ENCODE measurements around the gene SCUBE1.

SCUBE1 gene

DNA sequence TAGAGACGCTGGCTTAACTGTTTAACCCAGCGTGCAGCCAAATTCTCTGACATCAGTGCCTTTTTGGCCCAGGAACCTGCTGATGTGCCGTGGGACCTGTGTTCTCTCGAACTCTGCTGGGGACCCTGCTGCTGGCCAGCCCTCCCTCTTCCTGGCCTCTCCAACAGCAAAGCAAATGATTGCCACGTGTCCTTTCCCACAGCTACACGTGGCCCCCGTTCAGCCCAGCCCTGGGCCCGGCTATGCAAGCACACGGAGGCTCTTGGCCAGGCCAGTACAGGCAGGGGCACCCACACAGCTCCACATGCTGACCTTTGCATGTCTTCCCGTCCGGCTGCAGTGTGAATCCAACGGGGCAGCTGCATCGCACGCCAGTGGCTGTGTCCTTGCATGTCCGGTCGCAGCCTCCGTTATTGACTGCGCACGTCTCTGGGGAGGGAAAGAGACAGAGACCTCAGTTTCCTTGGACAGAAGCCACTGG is 104.6 kb downstream of the SCUBE1 start:
- DNase-seq (ENCODE audit: low read depth), result no peak
- H3K4me3 ChIP-seq (ENCODE audit: low read depth, low read length), result no peak overlapping the region
- TF ChIP-seq, protein P1, sequence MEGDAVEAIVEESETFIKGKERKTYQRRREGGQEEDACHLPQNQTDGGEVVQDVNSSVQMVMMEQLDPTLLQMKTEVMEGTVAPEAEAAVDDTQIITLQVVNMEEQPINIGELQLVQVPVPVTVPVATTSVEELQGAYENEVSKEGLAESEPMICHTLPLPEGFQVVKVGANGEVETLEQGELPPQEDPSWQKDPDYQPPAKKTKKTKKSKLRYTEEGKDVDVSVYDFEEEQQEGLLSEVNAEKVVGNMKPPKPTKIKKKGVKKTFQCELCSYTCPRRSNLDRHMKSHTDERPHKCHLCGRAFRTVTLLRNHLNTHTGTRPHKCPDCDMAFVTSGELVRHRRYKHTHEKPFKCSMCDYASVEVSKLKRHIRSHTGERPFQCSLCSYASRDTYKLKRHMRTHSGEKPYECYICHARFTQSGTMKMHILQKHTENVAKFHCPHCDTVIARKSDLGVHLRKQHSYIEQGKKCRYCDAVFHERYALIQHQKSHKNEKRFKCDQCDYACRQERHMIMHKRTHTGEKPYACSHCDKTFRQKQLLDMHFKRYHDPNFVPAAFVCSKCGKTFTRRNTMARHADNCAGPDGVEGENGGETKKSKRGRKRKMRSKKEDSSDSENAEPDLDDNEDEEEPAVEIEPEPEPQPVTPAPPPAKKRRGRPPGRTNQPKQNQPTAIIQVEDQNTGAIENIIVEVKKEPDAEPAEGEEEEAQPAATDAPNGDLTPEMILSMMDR (IDR thresholded peaks at IDR 0.05; ENCODE audit: control insufficient read depth, extremely low read depth, insufficient read depth), result no peak

DNA sequence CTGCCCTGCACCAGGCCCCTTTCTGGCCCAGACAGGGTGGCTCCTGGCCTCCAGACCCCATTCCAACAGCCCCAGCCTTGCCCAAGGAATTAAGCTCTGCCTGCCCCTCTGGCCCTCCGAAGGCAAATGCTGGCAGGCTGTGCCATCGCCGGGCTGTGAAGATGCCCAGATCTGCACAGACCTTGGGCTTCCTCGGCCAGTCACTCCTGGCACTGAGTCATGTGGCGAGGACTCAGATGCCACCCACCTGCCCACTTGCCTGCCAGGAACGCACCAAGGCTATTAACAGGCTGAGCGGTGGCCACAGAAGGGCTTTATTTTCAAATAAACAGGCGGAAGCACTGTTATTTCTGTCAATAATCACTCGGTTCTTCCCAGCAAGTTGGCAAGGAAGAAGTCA is 105.9 kb downstream of the SCUBE1 start:
- TF ChIP-seq, protein P1 (IDR thresholded peaks at IDR 0.05; ENCODE audit: control insufficient read depth, extremely low read depth, insufficient read depth), result no peak
- no peak for DNase-seq (ENCODE audit: low read depth)
- H3K4me3 ChIP-seq (ENCODE audit: low read depth, low read length), result no peak overlapping the region

DNA sequence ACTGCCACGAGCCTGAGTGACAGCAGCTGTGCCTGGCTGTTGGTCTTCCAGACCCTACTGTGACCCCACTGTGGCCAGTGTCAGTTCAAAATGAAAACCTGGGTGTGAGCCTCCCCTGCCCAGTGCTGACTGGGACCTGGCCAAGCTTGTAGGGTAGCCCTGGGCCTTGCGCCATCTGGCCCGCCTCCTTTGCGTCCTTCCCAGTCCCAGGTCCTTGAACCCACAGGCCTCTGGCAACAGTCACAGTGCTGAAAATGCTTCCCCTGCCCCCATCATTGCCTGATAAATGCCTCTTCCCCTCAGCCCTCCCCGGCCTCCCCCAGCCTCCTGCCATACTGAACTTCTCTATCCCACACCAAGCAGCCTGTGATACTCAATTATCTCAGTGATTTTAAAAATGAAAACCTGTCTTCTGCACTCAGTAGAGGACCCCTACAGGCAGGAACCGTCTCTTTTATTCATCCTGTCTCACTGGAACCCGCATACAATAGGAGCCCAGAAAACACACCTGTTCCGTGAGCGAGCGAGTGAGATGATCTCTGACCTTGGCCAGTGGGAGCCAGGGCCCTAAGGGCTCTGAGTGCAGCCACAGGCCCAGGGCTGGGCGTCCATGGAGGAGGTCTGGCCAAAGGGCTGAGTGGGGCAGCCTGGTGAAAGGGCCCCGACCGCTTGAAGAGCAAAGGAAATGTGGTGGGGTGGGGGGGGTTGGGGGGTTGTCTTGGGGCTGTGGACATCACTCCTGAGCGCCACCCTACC is 106.6 kb downstream of the SCUBE1 start:
- H3K4me3 ChIP-seq (ENCODE audit: low read depth, low read length), result no peak overlapping the region
- TF ChIP-seq, protein P1 (IDR thresholded peaks at IDR 0.05; ENCODE audit: control insufficient read depth, extremely low read depth, insufficient read depth), result no peak
- no peak for DNase-seq (ENCODE audit: low read depth)

DNA sequence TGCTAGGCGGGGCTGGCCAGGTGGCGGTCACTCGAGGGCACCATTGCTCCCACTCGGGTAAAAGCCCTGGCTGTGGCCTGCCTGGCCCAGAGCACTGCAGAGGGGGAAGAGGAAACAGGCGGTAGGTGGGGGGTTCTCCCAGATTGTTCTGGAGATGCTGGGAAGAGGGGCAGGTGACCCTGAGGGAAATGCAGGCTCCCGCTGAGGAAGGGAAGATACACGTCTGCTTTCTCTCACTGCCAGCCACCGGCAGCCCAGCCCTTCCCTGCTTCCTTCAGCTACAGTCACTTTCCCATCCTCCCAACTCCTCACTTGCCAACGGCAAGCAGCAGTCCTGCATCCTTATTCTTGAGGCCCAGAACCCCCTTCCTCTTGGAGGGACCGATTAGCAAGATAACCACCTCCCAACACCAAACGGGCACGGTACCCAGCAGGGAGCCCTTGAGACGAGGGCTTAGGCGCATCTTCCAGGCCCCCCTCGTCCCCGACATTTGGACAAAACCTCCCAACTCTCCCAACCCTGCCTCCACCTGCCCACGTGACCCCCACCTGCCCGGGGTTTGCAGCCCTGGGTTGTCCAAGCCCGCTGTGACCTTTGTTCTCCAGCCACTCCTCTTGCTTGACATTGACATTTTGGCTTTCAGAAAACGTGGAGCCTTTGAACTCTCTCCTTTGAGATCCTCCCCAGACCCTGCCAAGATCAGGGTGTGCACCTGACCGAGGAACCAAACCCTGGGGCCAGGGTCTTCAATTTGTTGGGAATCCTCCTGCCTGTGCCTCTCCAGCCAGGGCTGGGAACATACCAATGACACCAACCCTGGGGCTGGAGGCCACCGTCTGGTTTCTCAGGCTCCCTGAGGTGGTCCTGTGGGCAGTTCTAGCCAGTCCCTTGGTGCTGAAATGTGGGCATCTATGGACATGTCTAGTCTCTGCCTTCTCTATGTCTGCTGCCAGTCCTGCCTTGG is 107.4 kb downstream of the SCUBE1 start:
- no peak overlapping the region for H3K4me3 ChIP-seq (ENCODE audit: low read depth, low read length)
- no peak for DNase-seq (ENCODE audit: low read depth)
- TF ChIP-seq, protein P1 (IDR thresholded peaks at IDR 0.05; ENCODE audit: control insufficient read depth, extremely low read depth, insufficient read depth), result no peak

DNA sequence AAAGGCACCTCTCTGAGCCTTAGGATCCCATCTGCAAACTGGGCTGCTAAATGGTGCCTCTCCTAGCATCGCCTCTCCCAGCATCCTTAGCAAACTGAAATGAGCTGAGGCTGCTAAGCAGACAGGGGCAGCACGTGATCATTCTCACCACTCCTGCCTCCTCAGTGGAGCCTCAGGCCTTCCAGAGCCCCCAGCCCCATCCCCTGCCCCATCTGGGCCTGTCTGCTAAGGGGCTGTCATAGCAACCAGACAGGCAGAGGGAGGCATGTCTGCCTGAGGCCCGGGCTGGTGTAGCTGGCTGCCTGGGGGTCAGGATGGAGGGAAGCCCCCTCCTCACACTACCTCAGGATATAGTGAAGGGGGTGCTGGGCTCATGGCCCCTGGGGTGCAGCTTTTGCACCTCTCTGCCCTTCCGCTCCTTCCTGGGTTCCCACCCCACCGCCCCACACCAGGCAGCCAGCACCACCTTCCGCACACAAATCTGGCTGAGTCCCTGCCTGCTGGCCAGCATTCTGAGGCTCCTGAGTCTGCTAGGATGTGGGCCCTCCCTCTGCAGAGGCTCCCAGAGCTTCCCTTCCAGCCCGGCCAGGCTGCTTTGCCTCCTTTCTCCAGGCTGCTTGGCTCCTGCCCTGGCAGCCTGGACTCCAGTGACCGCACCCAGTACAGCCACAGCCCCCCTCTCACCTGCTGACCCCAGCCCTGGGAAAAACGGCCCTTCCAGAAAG is 108.7 kb downstream of the SCUBE1 start:
- no peak for DNase-seq (ENCODE audit: low read depth)
- H3K4me3 ChIP-seq (ENCODE audit: low read depth, low read length), result no peak overlapping the region
- TF ChIP-seq, protein P1 (IDR thresholded peaks at IDR 0.05; ENCODE audit: control insufficient read depth, extremely low read depth, insufficient read depth), result no peak

DNA sequence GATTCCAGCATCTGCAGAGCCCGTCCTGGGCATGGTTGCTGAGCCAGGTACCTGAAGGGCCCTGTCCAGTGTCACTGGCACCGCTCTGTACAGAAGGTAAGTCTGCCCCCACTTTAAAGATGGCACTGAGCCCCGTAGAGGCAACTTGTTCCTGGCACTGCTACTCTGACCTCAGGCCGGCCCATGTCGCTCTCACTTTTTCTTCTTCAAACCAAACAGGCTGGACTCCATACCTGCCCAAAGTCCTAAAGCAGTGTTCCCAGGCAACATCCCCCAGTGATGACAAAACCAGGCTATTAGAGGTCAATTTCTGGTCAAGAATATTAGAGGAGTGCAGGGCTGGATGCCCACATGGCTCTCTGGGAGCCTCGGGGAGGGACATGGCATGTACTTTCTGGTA is 109.6 kb downstream of the SCUBE1 start:
- no peak overlapping the region for H3K4me3 ChIP-seq (ENCODE audit: low read depth, low read length)
- DNase-seq (ENCODE audit: low read depth), result no peak
- TF ChIP-seq, protein P1 (IDR thresholded peaks at IDR 0.05; ENCODE audit: control insufficient read depth, extremely low read depth, insufficient read depth), result no peak

All from LNCaP clone FGC (cell line).